Measurements from ENCODE around the gene LRMDA.

The LRMDA gene

GRCh38 chr10:75682649-75683557, 251.5 kb downstream of the LRMDA start:
- no peak for DNase-seq

- no peak for DNase-seq
These were observed 253.8 kb downstream of the LRMDA start for GRCh38 chr10:75685187-75685586.

- no peak for DNase-seq
These were observed 257.3 kb downstream of the LRMDA start for GRCh38 chr10:75688506-75689300.

GRCh38 chr10:75693489-75693888, 262.1 kb downstream of the LRMDA start:
- DNase-seq: no peak

- DNase-seq: no peak
These were observed 262.8 kb downstream of the LRMDA start for GRCh38 chr10:75694269-75694668.

- DNase-seq: no peak
These were observed 263.4 kb downstream of the LRMDA start for GRCh38 chr10:75694790-75695189.

GRCh38 chr10:75695994-75696393, 264.6 kb downstream of the LRMDA start:
- DNase-seq: no peak

GRCh38 chr10:75696536-75696935, 265.1 kb downstream of the LRMDA start:
- DNase-seq: no peak

- no peak for DNase-seq
These were observed 271.9 kb downstream of the LRMDA start for GRCh38 chr10:75703191-75703854.

GRCh38 chr10:75705426-75705825, 274.0 kb downstream of the LRMDA start:
- DNase-seq: no peak

GRCh38 chr10:75707080-75707840, 275.8 kb downstream of the LRMDA start:
- DNase-seq: no peak

- no peak for DNase-seq
These were observed 276.6 kb downstream of the LRMDA start for GRCh38 chr10:75708060-75708459.

GRCh38 chr10:75709245-75709644, 277.8 kb downstream of the LRMDA start:
- DNase-seq: no peak

- DNase-seq: no peak
These were observed 278.4 kb downstream of the LRMDA start for GRCh38 chr10:75709811-75710210.

- DNase-seq: no peak
These were observed 280.9 kb downstream of the LRMDA start for GRCh38 chr10:75712242-75712880.

GRCh38 chr10:75716506-75716905, 285.1 kb downstream of the LRMDA start:
- no peak for DNase-seq

GRCh38 chr10:75717126-75717916, 285.9 kb downstream of the LRMDA start:
- DNase-seq: no peak

- DNase-seq: no peak
These were observed 287.6 kb downstream of the LRMDA start for GRCh38 chr10:75718991-75719390.

- no peak for DNase-seq
These were observed 288.7 kb downstream of the LRMDA start for GRCh38 chr10:75720157-75720556.

- no peak for DNase-seq
These were observed 290.6 kb downstream of the LRMDA start for GRCh38 chr10:75722020-75722419.

- no peak for DNase-seq
These were observed 291.2 kb downstream of the LRMDA start for GRCh38 chr10:75722609-75723008.

All from activated CD4-positive, alpha-beta T cell treated with anti-CD3 and anti-CD28 coated beads for 1 hour (primary cell).